Keratinocyte (primary cell): ENCODE measurements around the gene MAPRE3. TPM values are rescaled to one million over a fixed set of nuclear protein-coding genes. Genes with fewer than 3 reads are reported as not detected.

Experiments used
- DNase-seq: peaks from one replicate; pipeline ENCODE4 v3.0.0-alpha.2; 2011; ENCODE audit warnings: low read depth, missing footprints, low spot score
- FAIRE-seq: peaks from 2 replicates; lab custom pipeline; 2011; peaks lifted over from hg19 to GRCh38; lab: Jason Lieb, UNC
- H2AFZ ChIP-seq: 2 replicates; pipeline ENCODE4 v1.6.0; 2012; ENCODE audit warnings: low read length, control low read depth, inconsistent platforms; ENCODE audit not compliant: control insufficient read depth
- H3K27ac ChIP-seq: 2 replicates; pipeline ENCODE4 v1.5.1; 2011; ENCODE audit warnings: low read length; ENCODE audit not compliant: control insufficient read depth, insufficient read depth
- H3K27me3 ChIP-seq: 3 replicates; pipeline ENCODE4 v1.6.0; 2011; ENCODE audit warnings: low read length; ENCODE audit not compliant: control insufficient read depth, insufficient read depth; ENCODE audit errors: extremely low read depth
- H3K36me3 ChIP-seq, 2 experiments: 2 replicates in 1 of 2; 3 replicates in 1 of 2; pipeline ENCODE4 v1.5.1; 2011; ENCODE audit warnings: low read length in 2 of 2, mild to moderate bottlenecking in 1 of 2; ENCODE audit not compliant: control insufficient read depth in 2 of 2, insufficient read depth in 2 of 2; ENCODE audit errors: extremely low read depth in 1 of 2
- H3K4me1 ChIP-seq: 3 replicates; pipeline ENCODE4 v1.5.1; 2011; ENCODE audit warnings: low read length; ENCODE audit not compliant: control insufficient read depth, insufficient read depth; ENCODE audit errors: extremely low read depth
- H3K4me2 ChIP-seq: 3 replicates; pipeline ENCODE4 v1.6.0; 2011; ENCODE audit warnings: low read depth, low read length; ENCODE audit not compliant: control insufficient read depth, insufficient read depth; ENCODE audit errors: extremely low read depth
- H3K4me3 ChIP-seq, 3 experiments: fragments of 200-600 bp in 1 of 3; sonication (generic) in 1 of 3; 2 replicates in 2 of 3; 3 replicates in 1 of 3; pipeline ENCODE4 v1.5.1; 2011 to 2016; ENCODE audit warnings: low read length in 3 of 3, mild to moderate bottlenecking in 3 of 3, control low read depth in 2 of 3, inconsistent platforms in 1 of 3, low read depth in 1 of 3, mixed read lengths in 1 of 3, mixed run types in 1 of 3, moderate library complexity in 1 of 3; ENCODE audit not compliant: control insufficient read depth in 2 of 3, insufficient read depth in 2 of 3; ENCODE audit errors: extremely low read depth in 1 of 3
- H3K79me2 ChIP-seq: 2 replicates; pipeline ENCODE4 v1.6.0; 2012; ENCODE audit warnings: low read length; ENCODE audit not compliant: control insufficient read depth, insufficient read depth
- H3K9ac ChIP-seq: 3 replicates; pipeline ENCODE4 v1.6.0; 2011; ENCODE audit warnings: low read length; ENCODE audit not compliant: control insufficient read depth, insufficient read depth; ENCODE audit errors: extremely low read depth
- H3K9me1 ChIP-seq: 3 replicates; pipeline ENCODE4 v1.6.0; 2011; ENCODE audit warnings: low read length; ENCODE audit not compliant: control insufficient read depth, insufficient read depth; ENCODE audit errors: extremely low read depth
- H3K9me3 ChIP-seq: 2 replicates; pipeline ENCODE4 v1.5.1; 2012; ENCODE audit warnings: low read depth, low read length; ENCODE audit not compliant: control insufficient read depth
- H4K20me1 ChIP-seq: 3 replicates; pipeline ENCODE4 v1.6.0; 2011; ENCODE audit warnings: low read length; ENCODE audit not compliant: control insufficient read depth, insufficient read depth; ENCODE audit errors: extremely low read depth
- EZH2 ChIP-seq: IDR thresholded peaks from one replicate; pipeline ENCODE4 v1.6.1; 2012; ENCODE audit warnings: inconsistent platforms, mild to moderate bottlenecking, low read length, moderate library complexity
- dilution Hi-C: fragments of 300-500 bp; cut with MboI; formaldehyde crosslinking; loops from one replicate; pipeline ENCODE4 v1.7.0; 2020; ENCODE audit warnings: low sequenced_read_pairs; ENCODE audit not compliant: extremely low pct_ligation_motif_present
- polyA plus RNA-seq, 5 experiments: library from polyadenylated mRNA; depleted of rRNA in 3 of 5; stranded (reverse) in 3 of 5; stranded (forward) in 1 of 5; unstranded in 1 of 5; fragments of >200 nt; gene quantifications; 1 replicate in 1 of 5; 2 replicates in 3 of 5; 3 replicates in 1 of 5; pipeline versions ENCODE4 v1.2.1 to v1.2.3, GENCODE V29; 2011 to 2012; ENCODE audit warnings: missing spikeins in 2 of 5, low read depth in 1 of 5, low replicate concordance in 1 of 5
- TF ChIP-seq, protein P1 (sequence below), 3 experiments: IDR thresholded peaks in 1 of 3; conservative IDR thresholded peaks in 1 of 3; optimal IDR thresholded peaks in 1 of 3; 2 replicates in 2 of 3; 3 replicates in 1 of 3; pipeline versions ENCODE3 to v1.5.1; 2011; ENCODE audit warnings: low read length in 3 of 3, mild to moderate bottlenecking in 3 of 3, moderate library complexity in 2 of 3, control low read depth in 1 of 3, inconsistent platforms in 1 of 3; ENCODE audit not compliant: insufficient read depth in 2 of 3; ENCODE audit errors: extremely low read depth in 1 of 3

The MAPRE3 gene
- polyA plus RNA-seq, 1 donor (not counting 4 experiments of a cell fraction or from before 2014, with no cell fraction given), result 12.6 TPM

GRCh38 chr2:27025281-27025800 lies 54.9 kb downstream of the MAPRE3 start:
- H3K36me3 ChIP-seq, result peaks cover 3 to 18% of the 10 kb centered on the region in 2 experiments
- FAIRE-seq, result no peak
- TF ChIP-seq EZH2, result no peak
- TF ChIP-seq, protein P1, sequence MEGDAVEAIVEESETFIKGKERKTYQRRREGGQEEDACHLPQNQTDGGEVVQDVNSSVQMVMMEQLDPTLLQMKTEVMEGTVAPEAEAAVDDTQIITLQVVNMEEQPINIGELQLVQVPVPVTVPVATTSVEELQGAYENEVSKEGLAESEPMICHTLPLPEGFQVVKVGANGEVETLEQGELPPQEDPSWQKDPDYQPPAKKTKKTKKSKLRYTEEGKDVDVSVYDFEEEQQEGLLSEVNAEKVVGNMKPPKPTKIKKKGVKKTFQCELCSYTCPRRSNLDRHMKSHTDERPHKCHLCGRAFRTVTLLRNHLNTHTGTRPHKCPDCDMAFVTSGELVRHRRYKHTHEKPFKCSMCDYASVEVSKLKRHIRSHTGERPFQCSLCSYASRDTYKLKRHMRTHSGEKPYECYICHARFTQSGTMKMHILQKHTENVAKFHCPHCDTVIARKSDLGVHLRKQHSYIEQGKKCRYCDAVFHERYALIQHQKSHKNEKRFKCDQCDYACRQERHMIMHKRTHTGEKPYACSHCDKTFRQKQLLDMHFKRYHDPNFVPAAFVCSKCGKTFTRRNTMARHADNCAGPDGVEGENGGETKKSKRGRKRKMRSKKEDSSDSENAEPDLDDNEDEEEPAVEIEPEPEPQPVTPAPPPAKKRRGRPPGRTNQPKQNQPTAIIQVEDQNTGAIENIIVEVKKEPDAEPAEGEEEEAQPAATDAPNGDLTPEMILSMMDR (optimal IDR thresholded peaks at IDR 0.05 in 1 of 3, IDR thresholded peaks at IDR 0.05 in 1 of 3, conservative IDR thresholded peaks at IDR 0.05 in 1 of 3; ENCODE audit: extremely low read depth in 1 of 3, insufficient read depth in 2 of 3, low read length in 3 of 3), result no peak

DNA sequence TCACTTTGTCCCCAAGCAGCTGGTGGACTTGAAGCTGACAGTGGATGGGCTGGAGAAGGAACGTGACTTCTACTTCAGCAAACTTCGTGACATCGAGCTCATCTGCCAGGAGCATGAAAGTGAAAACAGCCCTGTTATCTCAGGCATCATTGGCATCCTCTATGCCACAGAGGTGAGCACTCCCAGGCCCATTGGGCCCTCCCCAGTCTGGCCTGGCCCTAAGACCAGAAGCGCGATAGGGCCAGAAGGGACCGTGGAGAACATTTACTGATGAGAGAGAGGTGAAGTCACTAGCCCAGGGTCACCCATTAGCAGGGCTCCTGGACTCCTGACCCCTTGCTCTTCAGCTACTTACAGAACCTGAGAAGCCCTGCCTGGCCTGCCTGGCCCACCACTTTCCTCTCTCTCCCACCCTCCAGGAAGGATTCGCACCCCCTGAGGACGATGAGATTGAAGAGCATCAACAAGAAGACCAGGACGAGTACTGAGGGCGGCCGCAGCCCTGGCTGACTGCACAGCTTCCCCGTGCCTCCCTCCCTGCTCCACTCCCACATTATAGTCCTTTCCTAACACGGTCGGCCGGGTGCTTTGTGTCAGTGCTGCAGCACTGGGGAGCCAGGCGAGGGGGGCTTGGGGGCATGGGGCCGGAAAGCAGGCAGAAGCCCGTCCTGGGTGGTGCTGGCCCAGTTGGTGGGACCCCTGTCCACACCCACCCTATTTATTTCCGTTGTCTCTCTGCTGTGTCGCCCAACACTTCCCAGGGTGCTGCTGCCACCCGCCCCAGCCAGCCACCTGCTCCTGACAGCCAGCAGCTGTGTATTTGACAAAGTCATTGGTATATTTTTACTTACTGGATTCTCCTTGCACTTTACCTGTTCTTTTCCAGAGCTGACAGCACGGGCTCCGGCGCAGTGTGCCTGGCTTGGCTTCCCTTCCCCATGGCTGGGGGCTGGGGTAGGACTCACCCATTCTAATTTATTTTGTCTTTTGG lies 55.7 kb downstream of the MAPRE3 start:
- Histone ChIP-seq H3K9ac (no peak overlapping the region), H3K36me3 (peaks cover 3 to 18% of the 10 kb centered on the region in 2 experiments), H3K27ac (no peak overlapping the region), H3K27me3 (no peaks in the 10 kb centered on the region), H4K20me1 (peaks cover 3% of the 10 kb centered on the region), H3K79me2 (peaks cover 8% of the 10 kb centered on the region), H3K9me1 (no peaks in the 10 kb centered on the region), H2AFZ (no peak overlapping the region), H3K9me3 (no peaks in the 10 kb centered on the region), H3K4me1 (peaks cover 6% of the 10 kb centered on the region), H3K4me2 (no peak overlapping the region), H3K4me3 (no peak overlapping the region)
- dilution Hi-C loops, result no loop called here
- DNase-seq, result no peak
- no peak for FAIRE-seq
- TF ChIP-seq, protein P1 (optimal IDR thresholded peaks at IDR 0.05 in 1 of 3, IDR thresholded peaks at IDR 0.05 in 1 of 3, conservative IDR thresholded peaks at IDR 0.05 in 1 of 3; ENCODE audit: extremely low read depth in 1 of 3, insufficient read depth in 2 of 3, low read length in 3 of 3), result no peak
- no peak for TF ChIP-seq EZH2

More at GRCh38 chr2:27025281-27025800, 54.9 kb downstream of the MAPRE3 start:
- peaks cover 3% of the 10 kb centered on the region for H4K20me1 ChIP-seq
- peaks cover 6% of the 10 kb centered on the region for H3K4me1 ChIP-seq
- no peaks in the 10 kb centered on the region for H3K9me1 ChIP-seq
- no peak overlapping the region for H3K27ac ChIP-seq
- peaks cover 7% of the 10 kb centered on the region for H3K79me2 ChIP-seq
- H3K27me3 ChIP-seq, result no peaks in the 10 kb centered on the region
- DNase-seq, result no peak
- no peaks in the 10 kb centered on the region for H3K9me3 ChIP-seq
- no peak overlapping the region for H3K4me3 ChIP-seq
- H3K4me2 ChIP-seq, result no peak overlapping the region
- dilution Hi-C loops, result no loop called here
- H3K9ac ChIP-seq, result no peak overlapping the region
- H2AFZ ChIP-seq, result no peak overlapping the region
